Measurements from ENCODE around the gene LMBRD1. TPM values are rescaled to one million over a fixed set of nuclear protein-coding genes. Genes with fewer than 3 reads are reported as not detected.

The LMBRD1 gene
- total and polyA plus RNA-seq, 4 experiments from 2014 or later, result 53.8 to 61.5 (median 55.2) TPM

DNA sequence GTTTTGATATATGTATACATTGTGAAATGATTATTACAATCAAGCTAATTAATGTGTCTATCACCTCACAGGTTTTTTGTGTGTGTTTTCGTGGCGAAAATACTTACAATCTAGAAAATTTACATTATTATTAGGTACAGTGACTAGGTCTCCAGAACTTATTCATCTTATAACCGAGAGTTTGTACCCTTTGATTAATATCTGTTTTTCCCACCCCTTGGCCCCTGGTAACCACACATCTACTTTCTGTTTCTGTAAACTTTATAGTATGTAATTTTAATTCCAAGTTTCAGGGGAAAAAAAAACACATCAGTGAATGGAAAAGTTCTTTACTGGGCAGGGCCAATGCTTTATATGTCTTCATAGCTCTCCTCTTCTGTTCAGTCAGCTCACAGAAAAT lies 131.4 kb downstream of the LMBRD1 start:
- Histone ChIP-seq H3K9me3 (ENCODE audit: control insufficient read depth in 1 of 2, low read length in 2 of 2) (no peaks in the 10 kb centered on the region), H3K4me3 (ENCODE audit: low read length in 2 of 2) (no peak overlapping the region), H3K36me3 (ENCODE audit: insufficient read depth, low read length) (no peaks in the 10 kb centered on the region), H3K27me3 (ENCODE audit: insufficient read depth, low read length) (no peaks in the 10 kb centered on the region), H3K4me1 (ENCODE audit: insufficient read depth, low read length) (no peaks in the 10 kb centered on the region), H3K27ac (ENCODE audit: low read depth, low read length) (no peak overlapping the region)
- Mint-ChIP-seq H3K36me3 (peaks cover 1 to 4% of the 10 kb centered on the region in 2 donors), H3K27me3 (peaks cover 0 to 2% of the 10 kb centered on the region in 2 donors), H3K9me3 (peaks cover 0 to 2% (median 0%) of the 10 kb centered on the region in 8 donors), H3K27ac (no peak overlapping the region), H3K4me1 (peaks cover 0 to 1% (median 0%) of the 10 kb centered on the region in 4 donors), H3K4me3 (no peak overlapping the region)
- intact Hi-C loops (cut with micrococcal nuclease), result no loop called here
- ChIA-PET POLR2A (ENCODE audit: partially characterized antibody) (interaction anchor here (1.0 kb wide), 1 partner anchor 23 kb away, joined by 3 read pairs; no protein-coding TSS in a partner anchor), CTCF (ENCODE audit: partially characterized antibody) (no interaction called here)
- DNase-seq, result no peak

GRCh38 chr6:69664551-69664950 lies 132.3 kb downstream of the LMBRD1 start:
- Mint-ChIP-seq H3K4me3 (no peak overlapping the region), H3K9me3 (peaks cover 0 to 6% (median 2%) of the 10 kb centered on the region in 8 donors), H3K4me1 (peaks cover 0 to 1% (median 0%) of the 10 kb centered on the region in 4 donors), H3K36me3 (no peaks in the 10 kb centered on the region), H3K27me3 (peaks cover 2 to 3% of the 10 kb centered on the region in 2 donors), H3K27ac (no peak overlapping the region)
- ChIA-PET CTCF (ENCODE audit: partially characterized antibody) (no interaction called here), POLR2A (ENCODE audit: partially characterized antibody) (no interaction called here)
- Histone ChIP-seq H3K27me3 (ENCODE audit: insufficient read depth, low read length) (no peaks in the 10 kb centered on the region), H3K36me3 (ENCODE audit: insufficient read depth, low read length) (no peaks in the 10 kb centered on the region), H3K4me1 (ENCODE audit: insufficient read depth, low read length) (no peaks in the 10 kb centered on the region), H3K27ac (ENCODE audit: low read depth, low read length) (no peak overlapping the region), H3K4me3 (ENCODE audit: low read length in 2 of 2) (no peak overlapping the region), H3K9me3 (ENCODE audit: control insufficient read depth in 1 of 2, low read length in 2 of 2) (no peaks in the 10 kb centered on the region)
- intact Hi-C loops (cut with micrococcal nuclease), result no loop called here
- no peak for DNase-seq

DNA sequence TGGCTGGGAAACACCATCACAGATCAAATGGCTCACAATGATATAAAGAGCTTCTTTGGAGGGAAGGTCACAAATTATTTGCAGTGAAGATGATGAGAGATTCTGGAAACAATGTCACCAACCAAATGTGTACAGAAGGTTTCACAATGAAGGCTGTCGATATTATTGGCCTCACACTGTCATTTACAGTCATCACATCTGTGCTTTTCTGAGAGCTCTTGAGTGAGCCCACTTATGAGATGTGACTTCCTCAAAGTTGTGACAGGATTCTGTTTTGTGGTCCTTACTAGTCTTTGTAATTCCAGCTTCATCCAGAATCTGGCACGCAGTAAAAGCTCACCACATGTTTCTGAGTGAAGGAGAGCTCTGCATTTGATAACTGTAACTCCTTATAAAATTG lies 133.6 kb downstream of the LMBRD1 start:
- Mint-ChIP-seq H3K9me3 (peaks cover 4 to 19% (median 12%) of the 10 kb centered on the region in 8 donors), H3K4me1 (peaks cover 0 to 1% (median 0%) of the 10 kb centered on the region in 4 donors), H3K36me3 (peaks cover 2 to 3% of the 10 kb centered on the region in 2 donors), H3K4me3 (no peak overlapping the region), H3K27ac (no peak overlapping the region), H3K27me3 (peaks cover 8 to 9% of the 10 kb centered on the region in 2 donors)
- CTCF ChIA-PET (ENCODE audit: partially characterized antibody), result no interaction called here
- Histone ChIP-seq H3K4me3 (ENCODE audit: low read length in 2 of 2) (no peak overlapping the region), H3K27ac (ENCODE audit: low read depth, low read length) (no peak overlapping the region), H3K27me3 (ENCODE audit: insufficient read depth, low read length) (no peaks in the 10 kb centered on the region), H3K9me3 (ENCODE audit: control insufficient read depth in 1 of 2, low read length in 2 of 2) (no peaks in the 10 kb centered on the region), H3K4me1 (ENCODE audit: insufficient read depth, low read length) (no peaks in the 10 kb centered on the region), H3K36me3 (ENCODE audit: insufficient read depth, low read length) (no peaks in the 10 kb centered on the region)
- intact Hi-C loops (cut with micrococcal nuclease), result no loop called here
- POLR2A ChIA-PET (ENCODE audit: partially characterized antibody), result no interaction called here
- no peak for DNase-seq

- Histone ChIP-seq H3K4me3 (ENCODE audit: low read length in 2 of 2) (no peak overlapping the region), H3K9me3 (ENCODE audit: control insufficient read depth in 1 of 2, low read length in 2 of 2) (no peaks in the 10 kb centered on the region), H3K27ac (ENCODE audit: low read depth, low read length) (no peak overlapping the region), H3K4me1 (ENCODE audit: insufficient read depth, low read length) (no peaks in the 10 kb centered on the region), H3K36me3 (ENCODE audit: insufficient read depth, low read length) (no peaks in the 10 kb centered on the region), H3K27me3 (ENCODE audit: insufficient read depth, low read length) (no peaks in the 10 kb centered on the region)
- Mint-ChIP-seq H3K4me1 (no peaks in the 10 kb centered on the region), H3K36me3 (no peaks in the 10 kb centered on the region), H3K27ac (no peak overlapping the region), H3K9me3 (peaks cover 0 to 5% (median 0%) of the 10 kb centered on the region in 8 donors), H3K27me3 (peaks cover 8 to 9% of the 10 kb centered on the region in 2 donors), H3K4me3 (no peak overlapping the region)
- intact Hi-C loops (cut with micrococcal nuclease), result no loop called here
- POLR2A ChIA-PET (ENCODE audit: partially characterized antibody), result no interaction called here
- CTCF ChIA-PET (ENCODE audit: partially characterized antibody), result no interaction called here
- DNase-seq, result no peak
Measured at GRCh38 chr6:69650703-69651102, 146.1 kb downstream of the LMBRD1 start.

DNA sequence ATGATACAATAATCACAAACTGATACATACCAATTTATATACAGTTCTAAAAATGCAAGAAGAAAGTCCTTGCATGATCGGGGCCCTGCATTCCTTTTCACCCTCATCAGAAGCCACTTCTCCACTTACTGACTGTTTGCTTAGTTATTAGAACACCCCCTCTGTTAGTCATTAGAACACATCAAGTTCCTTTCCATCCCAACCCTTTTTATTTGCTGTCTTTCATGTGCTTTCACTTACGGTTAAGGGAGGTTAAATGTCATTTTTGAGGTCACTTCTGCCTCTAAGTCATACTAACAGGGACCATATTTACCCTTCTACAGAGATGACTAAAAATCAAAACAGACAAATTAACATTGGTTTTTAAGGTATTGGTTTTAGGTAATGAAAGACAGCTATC lies 149.1 kb downstream of the LMBRD1 start:
- CTCF ChIA-PET (ENCODE audit: partially characterized antibody), result no interaction called here
- Histone ChIP-seq H3K9me3 (ENCODE audit: control insufficient read depth in 1 of 2, low read length in 2 of 2) (no peaks in the 10 kb centered on the region), H3K4me1 (ENCODE audit: insufficient read depth, low read length) (no peaks in the 10 kb centered on the region)

DNA sequence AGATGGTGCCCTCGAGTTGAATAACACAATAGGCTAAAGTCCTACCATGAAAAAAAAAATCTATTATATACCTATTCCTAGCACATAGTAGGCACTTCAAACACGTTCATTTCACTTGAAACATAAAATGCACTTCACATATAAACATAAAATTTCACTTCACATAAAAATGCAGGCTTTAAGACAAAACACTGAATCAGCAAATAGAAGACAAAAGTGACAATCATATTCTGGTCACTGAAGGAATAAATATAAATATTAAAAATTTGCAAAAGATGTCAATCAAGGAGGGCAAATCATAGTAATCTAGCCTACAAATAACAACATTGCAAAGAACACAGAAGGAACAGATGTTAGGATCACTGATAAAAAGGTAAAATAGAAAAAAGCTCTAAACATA lies 153.1 kb downstream of the LMBRD1 start:
- Mint-ChIP-seq H3K9me3 (peaks cover 0 to 3% (median 0%) of the 10 kb centered on the region in 8 donors), H3K27me3 (peaks cover 10 to 16% of the 10 kb centered on the region in 2 donors), H3K27ac (no peak overlapping the region), H3K36me3 (no peaks in the 10 kb centered on the region), H3K4me3 (no peak overlapping the region), H3K4me1 (no peaks in the 10 kb centered on the region)
- CTCF ChIA-PET (ENCODE audit: partially characterized antibody), result no interaction called here
- H3K9me3 ChIP-seq (ENCODE audit: control insufficient read depth in 1 of 2, low read length in 2 of 2), result no peaks in the 10 kb centered on the region
- DNase-seq, result no peak
- POLR2A ChIA-PET (ENCODE audit: partially characterized antibody), result no interaction called here
- H3K27me3 ChIP-seq (ENCODE audit: insufficient read depth, low read length), result peaks cover 4% of the 10 kb centered on the region
- H3K4me3 ChIP-seq (ENCODE audit: low read length in 2 of 2), result no peak overlapping the region
- intact Hi-C loops (cut with micrococcal nuclease), result no loop called here
- no peaks in the 10 kb centered on the region for H3K4me1 ChIP-seq (ENCODE audit: insufficient read depth, low read length)
- no peak overlapping the region for H3K27ac ChIP-seq (ENCODE audit: low read depth, low read length)
- H3K36me3 ChIP-seq (ENCODE audit: insufficient read depth, low read length), result no peaks in the 10 kb centered on the region

More for the DNA sequence above, 149.1 kb downstream of the LMBRD1 start:
- no peak overlapping the region for H3K27ac ChIP-seq (ENCODE audit: low read depth, low read length)
- Mint-ChIP-seq H3K4me1 (no peaks in the 10 kb centered on the region), H3K36me3 (no peaks in the 10 kb centered on the region), H3K27me3 (peaks cover 4 to 11% of the 10 kb centered on the region in 2 donors), H3K4me3 (no peak overlapping the region), H3K27ac (no peak overlapping the region), H3K9me3 (peaks cover 0 to 2% (median 0%) of the 10 kb centered on the region in 8 donors)
- H3K4me3 ChIP-seq (ENCODE audit: low read length in 2 of 2), result no peak overlapping the region
- DNase-seq, result no peak
- intact Hi-C loops (cut with micrococcal nuclease), result no loop called here
- H3K36me3 ChIP-seq (ENCODE audit: insufficient read depth, low read length), result no peaks in the 10 kb centered on the region
- H3K27me3 ChIP-seq (ENCODE audit: insufficient read depth, low read length), result no peaks in the 10 kb centered on the region
- POLR2A ChIA-PET (ENCODE audit: partially characterized antibody), result no interaction called here

GRCh38 chr6:69632932-69633331 lies 163.9 kb downstream of the LMBRD1 start:
- Mint-ChIP-seq H3K9me3 (peaks cover 0 to 5% (median 0%) of the 10 kb centered on the region in 8 donors), H3K27ac (no peak overlapping the region), H3K36me3 (no peaks in the 10 kb centered on the region), H3K27me3 (peaks cover 2 to 6% of the 10 kb centered on the region in 2 donors), H3K4me1 (peaks cover 7 to 15% (median 9%) of the 10 kb centered on the region in 4 donors), H3K4me3 (no peak overlapping the region)
- Histone ChIP-seq H3K4me1 (ENCODE audit: insufficient read depth, low read length) (peaks cover 8% of the 10 kb centered on the region), H3K27ac (ENCODE audit: low read depth, low read length) (no peak overlapping the region), H3K27me3 (ENCODE audit: insufficient read depth, low read length) (no peaks in the 10 kb centered on the region), H3K9me3 (ENCODE audit: control insufficient read depth in 1 of 2, low read length in 2 of 2) (no peaks in the 10 kb centered on the region), H3K36me3 (ENCODE audit: insufficient read depth, low read length) (no peaks in the 10 kb centered on the region), H3K4me3 (ENCODE audit: low read length in 2 of 2) (no peak overlapping the region)
- CTCF ChIA-PET (ENCODE audit: partially characterized antibody), result no interaction called here
- POLR2A ChIA-PET (ENCODE audit: partially characterized antibody), result no interaction called here
- no peak for DNase-seq
- intact Hi-C loops (cut with micrococcal nuclease), result no loop called here

Measured in CD4-positive, alpha-beta memory T cell (primary cell).